Hepatocyte (in vitro differentiated cells): Measurements from ENCODE around the gene SCGB1C2. TPM values are rescaled to one million over a fixed set of nuclear protein-coding genes. Genes with fewer than 3 reads are reported as not detected.
A peak's percentile ranks its signal among the peaks of the same experiment; 100 is the strongest.
"Not testable (repeated sequence)": the region's sequence is repeated elsewhere in the genome, so short reads cannot be mapped to it uniquely, and the experiment has no call there.

Source experiments
- DNase-seq: peaks from one replicate; pipeline ENCODE4 v3.0.0-alpha.2; 2016; ENCODE audit warnings: low spot score
- H2AFZ ChIP-seq: fragments of 200-600 bp; sonication (generic); 2 replicates; pipeline ENCODE4 v1.6.0; 2016; ENCODE audit warnings: antibody characterized with exemption, mild to moderate bottlenecking
- H3K27ac ChIP-seq: fragments of 200-600 bp; sonication (generic); 2 replicates; pipeline ENCODE4 v1.5.1; 2016; ENCODE audit warnings: mild to moderate bottlenecking
- H3K27me3 ChIP-seq: fragments of 200-600 bp; sonication (generic); 2 replicates; pipeline ENCODE4 v1.6.1; 2016
- H3K36me3 ChIP-seq: fragments of 200-600 bp; sonication (generic); replicated peaks from 2 replicates; pipeline ENCODE4 v1.5.1; 2016; ENCODE audit warnings: low read depth; ENCODE audit not compliant: insufficient read depth
- H3K4me1 ChIP-seq: fragments of 200-600 bp; sonication (generic); 2 replicates; pipeline ENCODE4 v1.5.1; 2016; ENCODE audit warnings: mild to moderate bottlenecking, moderate library complexity; ENCODE audit not compliant: insufficient read depth
- H3K4me2 ChIP-seq: fragments of 200-600 bp; sonication (generic); 2 replicates; pipeline ENCODE4 v1.6.0; 2016
- H3K4me3 ChIP-seq: fragments of 200-600 bp; sonication (generic); 2 replicates; pipeline ENCODE4 v1.5.1; 2016; ENCODE audit warnings: mild to moderate bottlenecking
- H3K79me2 ChIP-seq: fragments of 200-600 bp; sonication (generic); 2 replicates; pipeline ENCODE4 v1.6.0; 2017; ENCODE audit warnings: mild to moderate bottlenecking
- H3K9me2 ChIP-seq: fragments of 200-600 bp; sonication (generic); replicated peaks from 2 replicates; pipeline ENCODE4 v1.6.0; 2017; ENCODE audit warnings: mild to moderate bottlenecking; ENCODE audit not compliant: insufficient read depth
- H3K9me3 ChIP-seq: fragments of 200-600 bp; sonication (generic); 2 replicates; pipeline ENCODE4 v1.5.1; 2016; ENCODE audit warnings: low read depth, mild to moderate bottlenecking
- H4K20me1 ChIP-seq: fragments of 200-600 bp; sonication (generic); 2 replicates; pipeline ENCODE4 v1.6.0; 2016; ENCODE audit warnings: mild to moderate bottlenecking; ENCODE audit not compliant: insufficient read depth, poor library complexity, severe bottlenecking
- CTCF ChIP-seq: fragments of 200-600 bp; sonication (generic); IDR thresholded peaks from 2 replicates; pipeline ENCODE4 v1.5.1; 2016; ENCODE audit warnings: antibody characterized with exemption, mild to moderate bottlenecking; ENCODE audit not compliant: poor library complexity
- EZH2 ChIP-seq: fragments of 200-600 bp; sonication (generic); IDR thresholded peaks from 2 replicates; pipeline ENCODE4 v1.6.1; 2016; ENCODE audit warnings: antibody characterized with exemption, mild to moderate bottlenecking, borderline replicate concordance
- EZH2phosphoT487 ChIP-seq: fragments of 200-600 bp; sonication (generic); IDR thresholded peaks from one replicate; pipeline ENCODE4 v1.6.1; 2018; ENCODE audit warnings: antibody characterized with exemption, mild to moderate bottlenecking, low read depth, moderate library complexity; ENCODE audit not compliant: unreplicated experiment, severe bottlenecking
- WGBS: methylation state at CpG from one replicate; pipeline ENCODE4 v1.1.6; 2016; ENCODE audit warnings: low lambda C conversion rate; ENCODE audit errors: missing lambda C conversion rate; 5-methylcytosine and 5-hydroxymethylcytosine counted together
- polyA plus RNA-seq: library from polyadenylated mRNA; unstranded; fragments of >200 nt; fragmentation: Nextera tagmentation; extraction: Ambion mirVana; gene quantifications from 2 replicates; pipeline ENCODE4 v1.2.1, GENCODE V29; 2016
- total RNA-seq: library from RNA; depleted of rRNA; stranded (reverse); fragments of >200 nt; gene quantifications from 2 replicates; pipeline ENCODE4 v1.2.3, GENCODE V29; 2014

SCGB1C2 gene
- total and polyA plus RNA-seq, 2 experiments from 2014 or later, result not detected

- Histone ChIP-seq H2AFZ (no peak overlapping the region), H3K4me2 (no peak overlapping the region), H3K36me3 (no peaks in the 10 kb centered on the region), H3K4me1 (no peaks in the 10 kb centered on the region), H4K20me1 (no peaks in the 10 kb centered on the region), H3K9me2 (no peaks in the 10 kb centered on the region), H3K4me3 (no peak overlapping the region), H3K27ac (no peak overlapping the region), H3K9me3 (no peaks in the 10 kb centered on the region), H3K27me3 (no peaks in the 10 kb centered on the region), H3K79me2 (no peaks in the 10 kb centered on the region)
- TF ChIP-seq EZH2 (no peak), EZH2phosphoT487 (no peak), CTCF (no peak)
- 76% methylated on average over 11 of the region's 11 CpGs for WGBS
- DNase-seq, result no peak
Observed at GRCh38 chr17:163514-164098, 26.2 kb downstream of the SCGB1C2 start.

GRCh38 chr17:164303-165235 is 27.2 kb downstream of the SCGB1C2 start:
- peak; percentile 72 for TF ChIP-seq CTCF
- TF ChIP-seq EZH2, result no peak
- TF ChIP-seq EZH2phosphoT487, result no peak
- Histone ChIP-seq H3K79me2 (no peaks in the 10 kb centered on the region), H3K27me3 (no peaks in the 10 kb centered on the region), H3K4me2 (no peak overlapping the region), H3K27ac (no peak overlapping the region), H3K4me1 (no peaks in the 10 kb centered on the region), H2AFZ (no peak overlapping the region), H4K20me1 (no peaks in the 10 kb centered on the region), H3K9me3 (no peaks in the 10 kb centered on the region), H3K9me2 (no peaks in the 10 kb centered on the region), H3K4me3 (no peak overlapping the region), H3K36me3 (no peaks in the 10 kb centered on the region)
- 77% methylated on average over 16 of the region's 16 CpGs for WGBS
- DNase-seq, result peak; percentile 80

GRCh38 chr17:165939-166338 is 28.6 kb downstream of the SCGB1C2 start:
- Histone ChIP-seq H3K4me3 (no peak overlapping the region), H3K27me3 (no peaks in the 10 kb centered on the region), H3K4me1 (no peaks in the 10 kb centered on the region), H3K36me3 (no peaks in the 10 kb centered on the region), H4K20me1 (no peaks in the 10 kb centered on the region), H3K9me2 (no peaks in the 10 kb centered on the region), H3K27ac (no peak overlapping the region), H3K79me2 (no peaks in the 10 kb centered on the region), H3K4me2 (no peak overlapping the region), H3K9me3 (no peaks in the 10 kb centered on the region), H2AFZ (no peak overlapping the region)
- 95% methylated on average over 14 of the region's 14 CpGs for WGBS
- no peak for TF ChIP-seq EZH2phosphoT487
- no peak for TF ChIP-seq CTCF
- TF ChIP-seq EZH2, result no peak
- DNase-seq, result no peak

GRCh38 chr17:168614-169013 is 31.2 kb downstream of the SCGB1C2 start:
- not testable (repeated sequence) for H2AFZ ChIP-seq, DNase-seq, H3K4me3 ChIP-seq, H3K9me3 ChIP-seq, H4K20me1 ChIP-seq, H3K9me2 ChIP-seq, H3K4me1 ChIP-seq, H3K27ac ChIP-seq, H3K4me2 ChIP-seq, H3K79me2 ChIP-seq, H3K27me3 ChIP-seq, H3K36me3 ChIP-seq
- 89% methylated on average over 9 of the region's 11 CpGs for WGBS
